Activated CD4-positive, CD25-positive, alpha-beta regulatory T cell (primary cell): ENCODE results near the gene NUP214.
A peak's percentile ranks its signal among the peaks of the same experiment; 100 is the strongest.
"Not testable (repeated sequence)": the region's sequence is repeated elsewhere in the genome, so short reads cannot be mapped to it uniquely, and the experiment has no call there.

ENCODE experiments used
- DNase-seq, 4 experiments: peaks; one replicate each; lab custom pipeline; 2025; lab: John Stamatoyannopoulos, UW

The NUP214 gene

DNA sequence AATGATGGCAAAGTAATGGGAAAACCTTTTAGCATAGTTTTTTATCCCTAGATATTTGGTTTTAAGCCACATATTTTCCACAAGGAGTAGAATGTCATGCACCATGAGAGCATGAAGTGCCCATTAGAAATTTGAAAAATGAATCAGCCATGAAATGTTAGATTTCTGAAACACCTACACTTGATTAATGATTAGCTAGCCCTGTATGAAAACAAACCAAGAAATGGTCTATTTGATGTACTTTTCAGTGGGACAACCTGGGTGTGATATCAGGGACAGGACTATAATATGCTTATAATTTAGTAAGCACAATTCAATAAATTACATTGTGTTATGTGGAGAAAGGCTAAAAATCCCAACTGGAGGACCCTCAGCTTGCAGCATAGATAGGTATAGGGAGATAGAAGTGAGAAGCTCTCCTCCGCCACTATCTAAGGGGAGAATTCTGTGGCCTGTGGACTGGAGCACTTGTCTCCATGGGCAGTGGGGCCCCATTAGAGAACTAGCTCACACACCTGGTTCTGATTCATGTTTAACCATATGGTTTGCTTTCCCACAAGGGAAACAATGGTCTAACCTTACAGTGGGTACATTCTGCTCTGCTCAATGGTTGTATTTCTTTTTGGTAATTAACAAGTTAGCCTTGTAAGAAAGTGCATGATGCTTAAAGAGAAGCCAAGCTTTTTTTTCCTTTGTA lies 35.2 kb downstream of the NUP214 start:
- DNase-seq = no peak

DNA sequence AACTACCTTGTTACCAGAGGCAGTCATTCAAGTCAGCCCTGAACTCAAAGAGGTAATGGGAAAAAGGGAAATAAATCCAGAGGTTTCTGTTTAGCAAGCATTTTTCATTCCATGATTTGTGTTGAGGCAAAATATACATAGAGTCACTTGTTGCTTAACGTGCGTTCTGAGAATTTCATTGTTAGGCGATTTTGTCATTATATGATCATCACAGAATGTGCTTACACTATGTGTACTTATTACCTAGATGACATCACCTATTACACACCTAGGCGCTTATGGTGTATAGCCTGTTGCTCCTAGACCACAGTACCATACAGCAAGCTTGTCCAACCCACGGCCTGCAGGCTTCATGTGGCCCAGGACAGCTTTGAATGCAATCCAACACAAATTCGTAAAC lies 36.2 kb downstream of the NUP214 start:
- no peak for DNase-seq

GRCh38 chr9:131162886-131163285 lies 37.5 kb downstream of the NUP214 start:
- DNase-seq = no peak

- no peak for DNase-seq
Observed at GRCh38 chr9:131165523-131165922, 40.1 kb downstream of the NUP214 start.

DNA sequence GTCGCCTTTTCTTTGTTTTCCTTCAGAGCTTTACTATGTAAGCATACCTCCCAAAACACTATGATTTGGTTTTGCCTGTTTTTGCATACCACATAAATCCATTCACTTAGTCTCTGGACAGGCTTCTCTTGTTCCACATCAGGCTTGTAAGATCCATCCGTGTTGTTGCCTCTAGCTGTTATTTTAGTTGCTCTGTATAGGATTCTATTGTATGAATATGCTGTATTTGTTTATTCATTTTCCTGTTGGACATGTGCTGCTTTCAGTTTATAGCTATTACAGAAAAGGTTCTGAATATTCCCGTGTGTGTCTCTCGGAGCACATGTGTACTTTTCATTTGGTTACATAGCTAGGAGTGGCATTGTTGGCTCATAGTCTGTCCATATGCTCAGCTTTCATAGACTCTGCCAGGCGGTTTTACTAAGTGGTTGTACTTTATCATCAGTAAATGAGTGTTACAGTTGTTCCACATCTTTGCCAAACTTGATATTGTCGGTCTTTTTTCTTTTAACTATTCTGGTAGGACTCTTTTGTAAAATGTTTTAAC lies 41.8 kb downstream of the NUP214 start:
- DNase-seq = no peak

- DNase-seq = no peak
Observed at GRCh38 chr9:131167936-131168335, 42.5 kb downstream of the NUP214 start.

- no peak for DNase-seq
Observed at GRCh38 chr9:131169563-131170240, 44.3 kb downstream of the NUP214 start.

- no peak for DNase-seq
Observed at GRCh38 chr9:131173995-131174394, 48.6 kb downstream of the NUP214 start.

DNA sequence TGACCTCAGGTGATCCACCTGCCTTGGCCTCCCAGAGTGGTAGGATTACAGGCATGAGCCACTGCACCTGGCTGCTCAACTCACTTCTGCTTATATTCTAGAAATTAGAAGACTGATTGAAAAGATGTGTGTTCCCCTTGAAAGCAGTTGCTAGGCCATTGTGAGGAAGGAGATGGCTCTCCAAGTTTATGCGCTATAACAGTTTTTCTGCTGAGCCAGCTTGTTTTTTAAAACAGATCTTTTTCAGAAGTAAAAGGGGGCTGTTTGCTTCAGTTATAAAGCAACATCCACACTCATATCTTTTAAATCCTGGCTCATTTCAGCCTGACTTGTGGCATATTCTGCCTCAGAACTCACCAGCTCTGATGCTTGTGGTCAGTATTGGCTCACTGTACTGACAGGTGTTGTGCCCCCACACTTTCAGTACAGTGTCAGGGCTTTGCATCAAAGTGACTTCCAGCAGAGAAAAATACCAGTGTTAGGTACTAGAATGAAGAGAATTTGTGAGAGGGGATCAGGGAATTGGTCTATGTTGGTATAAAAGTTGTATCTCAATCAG lies 49.4 kb downstream of the NUP214 start:
- DNase-seq = no peak

- DNase-seq = no peak
Observed at GRCh38 chr9:131177898-131178297, 52.5 kb downstream of the NUP214 start.

DNA sequence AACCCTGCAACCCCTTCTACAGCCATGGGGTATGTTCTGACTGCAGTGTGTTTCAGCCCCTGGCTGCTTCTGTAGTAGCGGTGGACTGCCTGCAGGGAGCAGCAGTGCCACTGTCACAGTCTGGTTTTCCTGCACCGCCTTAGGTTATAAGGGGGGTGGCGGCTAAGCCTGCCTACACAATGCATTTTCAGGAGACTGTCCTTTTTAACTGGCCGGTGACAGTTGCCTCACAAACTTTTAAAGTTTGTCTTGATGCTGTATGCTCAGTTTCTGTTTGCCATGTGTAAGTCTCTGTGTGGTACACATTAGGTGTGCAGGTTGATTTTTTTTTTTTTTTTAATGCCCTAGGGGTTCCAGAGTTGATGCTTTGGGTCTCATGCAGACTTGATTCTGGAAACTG lies 53.0 kb downstream of the NUP214 start:
- peak; percentile 46 to 56 (median 51) for DNase-seq

- DNase-seq = no peak
Observed at GRCh38 chr9:131178926-131179325, 53.5 kb downstream of the NUP214 start.

GRCh38 chr9:131179561-131180219 lies 54.3 kb downstream of the NUP214 start:
- DNase-seq = no peak

GRCh38 chr9:131180454-131180853 lies 55.1 kb downstream of the NUP214 start:
- no peak for DNase-seq

DNA sequence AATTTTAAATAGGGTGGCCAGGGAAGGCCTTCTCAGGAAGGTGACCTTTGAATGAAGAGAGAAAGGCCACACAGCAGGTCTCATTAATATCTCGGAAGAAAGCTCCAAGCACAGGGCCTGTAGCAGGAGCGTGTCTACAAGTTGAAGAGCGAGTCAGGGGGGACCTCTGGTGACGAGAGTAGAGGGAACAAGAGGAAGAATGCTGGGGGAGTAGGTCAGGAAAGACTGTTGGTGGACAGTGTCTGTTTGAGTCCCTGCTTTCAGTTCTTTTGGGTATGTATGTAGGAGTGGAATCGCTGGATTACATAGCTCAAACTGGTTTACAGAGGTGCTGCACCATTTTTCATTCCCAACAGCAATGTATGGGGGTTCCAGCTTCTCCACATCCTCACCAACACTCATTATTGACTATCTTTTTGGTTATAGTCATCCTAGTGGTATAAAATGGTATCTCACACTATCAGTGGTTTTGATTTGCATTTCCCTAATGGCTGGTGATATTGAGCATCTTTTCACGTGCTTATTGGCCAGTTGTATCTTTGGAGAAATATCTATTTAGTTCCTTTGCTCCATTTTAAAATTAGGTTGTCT lies 55.8 kb downstream of the NUP214 start:
- DNase-seq = no peak

- no peak for DNase-seq
Observed at GRCh38 chr9:131185924-131186323, 60.5 kb downstream of the NUP214 start.

- no peak for DNase-seq
Observed at GRCh38 chr9:131186622-131187021, 61.2 kb downstream of the NUP214 start.

DNA sequence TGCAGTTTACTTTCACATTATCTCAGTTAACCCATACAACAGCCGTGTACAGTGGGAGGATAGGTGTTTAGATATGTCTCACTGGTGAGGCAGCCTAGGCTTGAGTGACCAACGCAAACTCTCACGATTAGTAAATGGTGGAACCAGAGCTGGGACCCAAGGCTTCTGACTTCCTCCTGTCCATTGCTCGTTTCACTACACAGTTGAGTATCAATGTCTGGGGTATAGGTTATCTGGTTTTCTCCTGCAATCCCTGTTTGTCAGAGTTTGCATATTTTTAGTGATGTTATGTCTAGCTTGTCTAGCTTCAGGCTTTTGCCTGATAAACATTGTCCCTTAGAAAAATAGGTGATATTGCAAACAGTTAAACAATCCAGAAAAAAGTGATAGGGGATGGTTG lies 62.6 kb downstream of the NUP214 start:
- no peak for DNase-seq

GRCh38 chr9:131188976-131189375 lies 63.6 kb downstream of the NUP214 start:
- DNase-seq = no peak

GRCh38 chr9:131190191-131190590 lies 64.8 kb downstream of the NUP214 start:
- no peak for DNase-seq

DNA sequence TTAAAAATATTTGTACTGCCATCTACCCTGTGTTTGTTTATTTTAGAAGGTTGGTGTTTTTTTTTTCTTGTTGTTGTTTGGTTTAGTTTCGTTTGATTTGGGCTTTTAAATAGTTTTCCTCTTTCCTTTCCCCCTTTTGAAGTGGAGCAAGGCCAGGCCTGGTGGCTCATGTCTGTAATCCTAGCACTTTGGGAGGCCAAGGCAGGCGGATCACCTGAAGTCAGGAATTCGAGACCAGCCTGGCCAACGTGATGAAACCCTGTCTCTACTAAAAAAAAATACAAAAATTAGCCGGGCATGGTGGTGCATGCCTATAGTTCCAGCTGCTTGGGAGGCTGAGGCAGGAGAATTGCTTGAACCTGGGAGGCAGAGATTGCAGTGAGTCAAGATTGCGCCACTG lies 65.6 kb downstream of the NUP214 start:
- not testable (repeated sequence) for DNase-seq

DNA sequence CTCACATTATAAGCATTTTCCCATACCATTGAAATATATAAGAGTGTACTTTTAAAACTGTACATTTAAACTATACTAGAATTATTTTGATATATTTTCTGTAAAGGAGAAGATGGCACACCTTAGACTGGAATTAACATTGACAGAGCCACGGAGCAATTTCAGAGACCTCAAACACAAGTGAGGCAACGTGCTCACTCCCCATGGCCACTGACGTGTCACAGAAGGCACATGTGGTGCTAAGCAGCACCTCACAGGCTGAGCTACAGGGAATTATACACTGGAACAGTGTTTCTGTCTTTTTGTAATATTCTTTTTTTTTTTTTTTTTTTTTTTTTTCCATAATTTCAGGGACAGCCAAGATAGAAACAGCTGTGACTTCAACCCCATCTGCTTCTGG lies 66.5 kb downstream of the NUP214 start:
- no peak for DNase-seq
